HuH-7.5 (cell line): ENCODE measurements around the gene SRP68.
"Not testable (repeated sequence)": the region's sequence is repeated elsewhere in the genome, so short reads cannot be mapped to it uniquely, and the experiment has no call there.

Experiments
- DNase-seq: peaks from one replicate; pipeline ENCODE4 v3.0.0; 2011; ENCODE audit warnings: low spot score

The SRP68 gene

GRCh38 chr17:76089680-76090516 is 17.6 kb upstream of the SRP68 start:
- no peak for DNase-seq

DNA sequence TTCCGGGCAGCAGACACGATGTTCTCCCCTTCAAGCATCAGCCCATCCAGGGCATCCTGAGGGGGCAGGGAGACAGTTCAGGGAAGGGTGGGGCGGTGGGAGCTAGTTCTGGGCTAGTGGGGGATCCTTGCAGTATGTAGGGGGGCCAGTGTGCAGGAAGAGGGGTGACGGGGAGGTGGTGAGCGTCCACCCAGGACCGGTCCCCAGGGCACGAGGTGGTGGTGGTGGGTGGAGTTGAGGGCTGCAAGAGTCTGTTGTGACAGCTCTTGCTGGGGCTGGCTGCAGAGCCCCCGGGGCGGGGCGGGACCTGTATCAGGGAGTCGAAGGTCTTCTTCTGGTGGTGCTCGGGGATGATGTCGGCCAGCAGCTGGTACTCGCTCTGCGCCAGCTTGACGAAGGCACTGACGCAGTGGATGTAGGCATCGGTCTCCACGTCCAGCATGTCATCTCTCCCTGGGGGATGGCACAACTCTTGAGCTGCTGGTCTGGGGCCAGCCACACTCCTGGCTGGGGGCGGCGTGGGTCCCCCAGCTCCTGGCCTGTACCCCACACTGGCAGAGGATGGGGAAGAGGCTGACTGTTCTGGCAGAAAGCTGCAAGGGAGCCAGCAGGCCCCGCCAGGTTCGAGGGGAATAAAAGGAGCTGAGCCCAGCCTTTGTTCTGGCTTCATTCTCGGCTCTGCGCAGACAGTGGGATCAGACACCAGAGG is 16.7 kb upstream of the SRP68 start:
- DNase-seq = no peak

DNA sequence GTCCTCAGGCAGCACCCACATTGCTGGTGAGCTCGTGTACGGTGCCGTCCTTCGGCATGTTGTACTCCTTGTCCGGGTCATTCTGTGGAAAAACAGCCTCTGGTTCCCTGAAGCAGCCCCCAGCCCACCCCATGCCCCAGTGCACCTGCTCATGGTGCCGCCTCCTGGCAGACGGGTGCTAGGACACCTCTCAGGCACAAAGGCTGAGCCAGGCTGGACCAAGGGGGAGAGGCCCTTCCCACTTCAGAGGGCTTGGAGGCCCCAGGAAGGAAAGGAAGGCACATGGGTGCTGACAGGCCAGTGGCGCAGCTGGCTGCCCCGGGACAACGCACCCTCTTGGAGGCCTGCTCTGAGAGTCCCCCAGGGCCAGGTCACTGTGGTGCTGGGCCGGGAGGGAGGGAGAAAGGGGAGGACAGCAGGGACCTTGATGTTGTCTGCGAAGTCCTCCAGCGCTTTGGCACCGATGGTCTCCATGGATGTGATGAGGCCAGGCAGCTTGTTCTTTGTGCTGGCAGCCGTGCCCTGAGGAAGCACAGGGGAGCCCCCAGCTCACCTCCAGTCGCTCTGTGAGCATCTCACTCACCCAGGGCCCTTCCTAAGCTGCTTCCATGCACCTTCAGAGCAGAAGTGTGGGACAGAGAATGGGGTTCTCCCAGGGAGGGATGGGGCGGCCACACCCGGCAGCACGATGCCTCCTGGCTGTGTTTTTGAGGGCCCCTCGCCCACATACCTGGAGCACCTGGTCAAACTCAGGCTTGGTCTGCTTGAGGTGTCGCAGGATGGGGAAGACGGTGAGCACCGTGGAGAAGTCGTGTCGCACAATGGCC is 15.9 kb upstream of the SRP68 start:
- no peak for DNase-seq

GRCh38 chr17:76087531-76087930 is 15.2 kb upstream of the SRP68 start:
- DNase-seq = no peak

- no peak for DNase-seq
Observed at GRCh38 chr17:76086384-76086783, 14.1 kb upstream of the SRP68 start.

GRCh38 chr17:76085731-76086366 is 13.5 kb upstream of the SRP68 start:
- no peak for DNase-seq

DNA sequence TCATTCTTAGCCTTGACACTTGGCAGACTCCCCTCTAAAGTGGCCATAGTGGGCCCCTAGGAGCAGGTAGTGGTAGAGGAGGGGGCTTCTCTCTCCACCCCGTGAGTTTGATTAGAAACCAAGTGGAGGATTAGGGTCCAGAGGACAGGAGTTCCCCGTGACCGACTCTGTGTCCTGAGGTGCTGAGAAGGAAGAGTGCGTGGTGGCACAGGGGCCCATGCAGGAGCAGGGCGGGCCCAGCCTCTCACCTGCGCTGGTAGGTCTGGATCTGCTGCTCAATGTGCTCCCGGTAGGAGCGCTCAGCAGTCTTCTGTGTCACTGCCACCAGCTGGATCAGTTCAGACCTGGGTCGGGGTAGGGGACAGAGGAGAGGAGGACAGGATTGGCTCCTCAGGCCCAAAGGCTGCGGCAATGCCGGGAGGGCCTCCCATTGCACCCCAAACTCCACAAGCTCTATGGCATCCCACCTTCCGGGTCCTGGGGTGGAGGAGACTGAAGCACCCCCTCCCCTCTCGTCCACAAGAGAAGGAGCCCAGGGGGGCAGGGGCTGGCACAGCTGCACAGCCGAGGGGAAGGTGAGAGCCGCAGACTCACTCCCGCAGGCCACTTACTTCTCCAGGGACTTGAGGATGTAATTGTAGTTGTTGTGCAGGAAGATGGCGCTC is 12.9 kb upstream of the SRP68 start:
- no peak for DNase-seq

DNA sequence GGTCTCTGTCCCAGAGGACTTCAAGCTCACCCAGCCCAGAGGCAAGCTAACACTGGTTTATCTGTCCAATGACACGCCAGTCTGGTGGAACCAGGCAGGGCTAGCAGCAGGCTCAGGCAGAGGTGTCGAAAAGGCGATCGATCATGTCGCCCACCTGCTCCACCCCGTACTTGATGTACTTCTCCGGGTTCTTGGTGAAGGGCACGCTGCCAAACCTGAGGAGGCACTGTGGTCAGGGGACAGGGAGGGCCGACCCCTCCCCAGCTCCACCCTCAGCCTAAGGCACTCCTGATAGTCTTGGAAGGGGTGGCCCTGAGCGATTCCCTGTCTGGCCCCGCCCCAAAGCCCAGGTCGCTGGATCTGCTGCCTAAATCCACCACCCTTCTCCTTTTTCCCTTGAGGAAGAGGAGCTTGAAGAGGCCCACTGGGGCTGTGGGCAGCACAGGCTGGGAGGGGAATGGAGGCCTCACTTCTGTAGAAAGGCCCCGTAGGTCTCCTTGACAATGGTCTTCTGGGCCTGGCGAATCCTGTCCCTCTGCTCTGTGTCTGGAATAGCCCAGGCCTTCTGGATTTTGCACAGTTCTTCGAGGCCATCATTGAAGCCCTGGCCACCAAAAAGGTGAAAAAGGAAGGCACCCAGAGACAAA is 11.3 kb upstream of the SRP68 start:
- no peak for DNase-seq

DNA sequence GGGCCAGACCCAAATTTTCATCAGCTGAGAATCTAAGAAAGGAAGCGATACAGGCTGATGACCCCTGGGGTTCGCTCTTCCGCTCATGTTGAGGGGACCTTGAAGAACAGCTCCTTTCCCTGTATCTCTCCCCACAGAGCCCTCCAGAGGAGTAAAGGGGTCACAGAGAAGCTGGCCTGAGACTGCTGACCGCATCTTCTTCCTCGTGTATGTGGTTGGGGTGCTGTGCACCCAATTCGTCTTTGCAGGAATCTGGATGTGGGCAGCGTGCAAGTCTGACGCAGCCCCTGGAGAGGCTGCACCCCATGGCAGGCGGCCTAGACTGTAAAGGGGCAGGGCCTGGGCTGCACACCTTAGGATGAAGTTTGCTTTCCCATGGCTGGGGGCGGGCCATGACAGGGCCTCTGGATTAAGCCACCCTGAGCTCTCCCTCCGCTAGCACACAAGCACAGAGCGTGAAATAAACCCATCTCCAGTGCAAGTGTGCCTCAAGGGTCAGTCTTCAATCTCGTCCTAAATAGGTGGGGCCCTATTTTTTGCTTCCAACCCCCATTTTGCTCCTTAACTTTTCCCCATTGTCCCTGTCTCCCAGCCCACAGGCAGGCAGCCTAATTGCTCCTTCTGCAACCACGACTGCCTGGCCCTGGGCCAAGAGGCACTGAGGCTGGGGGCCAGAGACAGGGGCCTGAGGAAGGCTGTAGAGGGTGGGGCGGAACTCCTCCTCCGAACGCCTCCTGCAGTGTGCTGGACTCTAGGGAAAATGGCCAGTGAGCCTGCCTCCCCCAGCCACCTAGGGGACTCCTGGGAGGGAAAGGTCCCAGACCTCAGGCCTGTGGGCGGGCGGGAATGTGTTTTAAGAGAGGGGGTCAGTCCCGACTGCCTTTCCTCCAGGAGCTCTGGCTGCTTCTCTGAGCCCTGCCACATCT is 10.3 kb upstream of the SRP68 start:
- no peak for DNase-seq

DNA sequence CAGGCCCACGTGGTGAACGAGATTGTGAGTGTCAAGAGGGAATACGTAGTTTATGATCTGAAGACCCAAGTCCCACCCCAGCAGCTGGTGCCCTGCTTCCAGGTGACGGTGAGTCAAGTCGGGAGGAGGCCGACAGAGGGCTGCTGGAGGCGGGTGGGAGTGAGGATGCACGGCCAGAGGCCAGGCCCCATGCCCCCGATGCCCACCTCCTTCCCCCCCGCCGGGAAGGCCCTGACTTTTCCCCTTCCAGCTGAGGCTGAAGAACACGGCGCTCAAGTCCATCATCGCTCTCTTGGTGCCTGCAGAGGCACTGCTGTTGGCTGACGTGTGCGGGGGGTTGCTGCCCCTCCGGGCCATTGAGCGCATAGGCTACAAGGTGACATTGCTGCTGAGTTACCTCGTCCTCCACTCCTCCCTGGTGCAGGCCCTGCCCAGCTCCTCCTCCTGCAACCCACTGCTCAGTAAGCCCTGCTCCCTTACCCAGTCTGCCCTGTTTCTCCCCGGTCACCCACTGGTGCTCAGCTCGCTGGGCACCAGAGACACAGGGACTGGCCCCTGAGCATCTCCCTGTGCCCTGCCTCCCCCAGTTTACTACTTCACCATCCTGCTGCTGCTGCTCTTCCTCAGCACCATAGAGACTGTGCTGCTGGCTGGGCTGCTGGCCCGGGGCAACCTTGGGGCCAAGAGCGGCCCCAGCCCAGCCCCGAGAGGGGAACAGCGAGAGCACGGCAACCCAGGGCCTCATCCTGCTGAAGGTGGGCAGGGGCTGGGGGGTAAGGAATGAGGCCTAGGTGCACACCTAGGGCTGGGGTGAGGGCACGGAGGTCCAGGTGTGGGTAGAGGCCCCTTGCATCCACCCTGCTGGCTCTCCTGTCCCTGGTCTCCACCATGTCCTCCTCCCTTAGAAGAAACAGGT is 9.2 kb upstream of the SRP68 start:
- DNase-seq = no peak

GRCh38 chr17:76080768-76081287 is 8.5 kb upstream of the SRP68 start:
- no peak for DNase-seq

GRCh38 chr17:76079956-76080767 is 7.8 kb upstream of the SRP68 start:
- no peak for DNase-seq

GRCh38 chr17:76079535-76079955 is 7.2 kb upstream of the SRP68 start:
- DNase-seq = no peak

DNA sequence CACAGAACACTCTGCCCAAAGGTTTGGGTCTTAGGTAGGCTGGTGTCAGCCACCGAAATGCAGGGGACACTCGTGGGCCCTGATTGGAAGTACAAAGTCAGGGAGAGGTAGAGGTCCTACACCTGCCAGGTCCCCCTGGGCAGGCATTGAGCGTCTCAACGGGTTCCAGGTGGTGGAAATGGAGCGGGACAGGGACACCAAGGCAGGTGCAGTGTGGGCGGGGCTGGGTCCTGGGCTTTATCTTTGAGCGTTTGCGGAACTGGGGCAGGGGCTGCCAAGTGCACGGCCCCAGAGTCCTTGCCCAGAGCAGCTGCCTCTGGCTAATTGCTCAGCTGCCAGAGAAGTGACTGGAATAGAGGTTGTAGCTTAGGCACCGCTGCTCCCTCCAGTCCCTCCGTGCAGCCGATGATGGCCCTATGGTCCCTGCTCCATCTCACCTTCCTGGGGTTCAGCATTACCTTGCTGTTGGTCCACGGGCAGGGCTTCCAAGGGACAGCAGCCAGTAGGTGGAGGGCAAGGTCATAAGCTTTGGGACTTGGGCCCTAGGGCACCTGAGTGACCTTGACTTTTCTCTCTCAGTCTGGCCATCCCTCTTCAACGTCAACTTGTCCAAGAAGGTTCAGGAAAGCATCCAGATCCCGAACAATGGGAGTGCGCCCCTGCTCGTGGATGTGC is 6.7 kb upstream of the SRP68 start, which contains the start of gene ZACN:
TSS of gene ZACN (plus strand) at position 323 of the 675 bp plus-strand sequence. CDS start at position 406, 83 bp downstream.
- no peak for DNase-seq

DNA sequence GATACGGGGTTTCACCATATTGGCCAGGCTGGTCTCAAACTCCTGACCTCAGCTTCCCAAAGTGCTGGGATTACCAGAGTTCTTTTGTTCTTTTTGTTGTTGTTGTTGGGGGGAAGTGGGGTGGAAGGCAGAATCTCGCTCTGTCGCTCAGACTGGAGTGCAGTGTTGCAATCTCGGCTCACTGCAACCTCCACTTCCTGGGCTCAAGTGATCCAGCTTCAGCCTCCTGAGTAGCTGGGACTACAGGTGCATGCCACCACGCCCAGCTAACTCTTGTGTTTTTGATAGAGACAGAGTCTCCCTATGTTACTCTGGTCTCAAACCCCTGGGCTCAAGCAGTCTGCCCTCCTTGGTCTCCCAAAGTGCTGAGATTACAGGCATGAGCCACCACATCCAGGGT is 6.1 kb upstream of the SRP68 start:
- not testable (repeated sequence) for DNase-seq

DNA sequence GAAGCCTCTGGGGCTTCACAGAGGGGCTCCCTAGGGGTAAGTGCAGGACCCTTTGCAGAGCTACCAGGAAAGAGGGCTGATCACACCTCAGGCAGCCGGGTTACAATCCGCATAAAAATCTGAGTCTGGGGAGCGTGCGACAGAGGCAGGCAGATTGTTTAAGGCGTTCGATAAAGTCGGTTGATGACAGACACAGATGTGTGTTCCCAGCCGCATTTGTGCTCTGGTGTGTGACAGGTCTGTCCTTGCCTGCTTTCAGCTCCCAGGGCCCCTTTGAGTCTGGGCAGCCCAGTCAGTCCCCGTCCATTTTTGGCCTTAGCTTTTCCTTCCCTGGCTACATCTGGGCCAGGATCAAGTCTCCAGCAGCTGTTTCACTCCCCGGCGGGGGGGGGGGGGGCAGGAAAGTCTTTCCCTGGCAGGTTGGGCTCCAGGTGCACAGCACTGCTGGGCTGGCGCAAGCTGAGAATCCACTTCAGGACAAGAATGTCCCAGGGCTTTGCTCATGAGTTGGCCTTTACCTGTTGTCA is 5.3 kb upstream of the SRP68 start:
- DNase-seq = no peak
